PFSK-1 (cell line): Measurements from ENCODE around the gene PRR3.

Experiments used
- FOXP2 ChIP-seq: optimal IDR thresholded peaks from 2 replicates; pipeline ENCODE3; 2011; ENCODE audit warnings: borderline replicate concordance, control low read depth, inconsistent platforms; ENCODE audit not compliant: insufficient read depth; ENCODE audit errors: extremely low read length, extremely low read depth
- POLR2AphosphoS5 ChIP-seq: IDR thresholded peaks from 2 replicates; pipeline ENCODE4 v1.6.1; 2012; ENCODE audit warnings: low read depth, mild to moderate bottlenecking, control low read depth, low read length, moderate library complexity
- REST ChIP-seq, 2 experiments: IDR thresholded peaks; 2 replicates each; pipeline versions ENCODE4 v1.6.1 to v1.8.0; 2011 to 2012; ENCODE audit warnings: low read depth in 2 of 2, low read length in 2 of 2, control low read depth in 1 of 2, inconsistent platforms in 1 of 2, mild to moderate bottlenecking in 1 of 2, moderate library complexity in 1 of 2; ENCODE audit not compliant: insufficient read depth in 1 of 2
- SIN3A ChIP-seq: IDR thresholded peaks from 2 replicates; pipeline ENCODE4 v1.6.1; 2012; ENCODE audit warnings: mild to moderate bottlenecking, low read length, moderate library complexity, borderline replicate concordance; ENCODE audit not compliant: insufficient read depth
- TAF1 ChIP-seq: IDR thresholded peaks from 2 replicates; pipeline ENCODE4 v1.6.1; 2012; ENCODE audit warnings: low read length, control low read depth, borderline replicate concordance; ENCODE audit not compliant: insufficient read depth

- peak; percentile 99 for TF ChIP-seq POLR2AphosphoS5
- TF ChIP-seq TAF1: peak; percentile 67; the same call in 1 of the 2 replicates
- TF ChIP-seq FOXP2: peak; percentile 100
- 0 out of 2 replicates have a peak, but pooled peaks have one; percentile 40 for TF ChIP-seq SIN3A
- 0 out of 4 replicates have a peak, but pooled peaks of 1 of the 2 experiments have one; percentile 33 for TF ChIP-seq REST (IDR thresholded peaks at IDR 0.05; ENCODE audit: insufficient read depth in 1 of 2, low read depth in 2 of 2, low read length in 2 of 2)
Observed at GRCh38 chr6:30571075-30571761, 14.1 kb downstream of the PRR3 start, which contains the start of gene ABCF1.
